H9 (cell line): ENCODE results near the gene ZNF135. TPM values are rescaled to one million over a fixed set of nuclear protein-coding genes. Genes with fewer than 3 reads are reported as not detected.

Experiments used
- DNase-seq: peaks from one replicate; pipeline ENCODE4 v3.0.0-alpha.2; 2017
- H2AFZ ChIP-seq: one replicate; pipeline ENCODE4 v1.6.1; 2013; ENCODE audit warnings: mild to moderate bottlenecking, low read length, control low read depth, moderate library complexity
- H2AK5ac ChIP-seq: 2 replicates; pipeline ENCODE4 v1.6.1; 2013; ENCODE audit warnings: low read length, control low read depth, mixed read lengths; ENCODE audit not compliant: insufficient read length
- H2BK120ac ChIP-seq: one replicate; pipeline ENCODE4 v1.6.1; 2013; ENCODE audit warnings: low read depth, mild to moderate bottlenecking, low read length, control low read depth, inconsistent platforms; ENCODE audit not compliant: poor library complexity, severe bottlenecking
- H2BK12ac ChIP-seq: 2 replicates; pipeline ENCODE4 v1.6.1; 2013; ENCODE audit warnings: low read length, control low read depth, mixed read lengths, low read depth; ENCODE audit not compliant: insufficient read length
- H2BK15ac ChIP-seq: 2 replicates; pipeline ENCODE4 v1.6.1; 2013; ENCODE audit warnings: low read depth, low read length, control low read depth
- H2BK20ac ChIP-seq: one replicate; pipeline ENCODE4 v1.6.1; 2013; ENCODE audit warnings: low read depth, mild to moderate bottlenecking, low read length, control low read depth, inconsistent platforms; ENCODE audit not compliant: poor library complexity, severe bottlenecking
- H2BK5ac ChIP-seq: 2 replicates; pipeline ENCODE4 v1.6.1; 2013; ENCODE audit warnings: low read length, control low read depth, mixed read lengths; ENCODE audit not compliant: insufficient read length
- H3K14ac ChIP-seq: 2 replicates; pipeline ENCODE4 v1.6.1; 2013; ENCODE audit warnings: low read length, control low read depth; ENCODE audit not compliant: insufficient read depth
- H3K18ac ChIP-seq: 2 replicates; pipeline ENCODE4 v1.6.1; 2013; ENCODE audit warnings: low read depth, mild to moderate bottlenecking, mixed read lengths, low read length, control low read depth; ENCODE audit not compliant: insufficient read length
- H3K23ac ChIP-seq: 2 replicates; pipeline ENCODE4 v1.6.1; 2013; ENCODE audit warnings: low read length, control low read depth, mixed read lengths, low read depth; ENCODE audit not compliant: insufficient read length
- H3K23me2 ChIP-seq: 2 replicates; pipeline ENCODE4 v1.6.1; 2013; ENCODE audit warnings: low read depth, mild to moderate bottlenecking, mixed read lengths, low read length, control low read depth; ENCODE audit not compliant: insufficient read length, poor library complexity, severe bottlenecking
- H3K27ac ChIP-seq: 2 replicates; pipeline ENCODE4 v1.5.1; 2013; ENCODE audit warnings: low read length, control low read depth, mixed read lengths, low read depth; ENCODE audit not compliant: insufficient read length
- H3K27me3 ChIP-seq: 2 replicates; pipeline ENCODE4 v1.6.1; 2013; ENCODE audit warnings: low read length, control low read depth, inconsistent platforms; ENCODE audit not compliant: insufficient read depth
- H3K4ac ChIP-seq: 2 replicates; pipeline ENCODE4 v1.6.1; 2013; ENCODE audit warnings: low read depth, mild to moderate bottlenecking, control low read depth, inconsistent platforms, low read length, moderate library complexity
- H3K4me1 ChIP-seq: 2 replicates; pipeline ENCODE4 v1.6.1; 2013; ENCODE audit warnings: low read length, control low read depth, inconsistent platforms; ENCODE audit not compliant: insufficient read depth
- H3K4me2 ChIP-seq: 2 replicates; pipeline ENCODE4 v1.6.1; 2013; ENCODE audit warnings: low read length, control low read depth, mixed read lengths; ENCODE audit not compliant: insufficient read length, insufficient read depth
- H3K56ac ChIP-seq: 2 replicates; pipeline ENCODE4 v1.6.1; 2013; ENCODE audit warnings: low read depth, mild to moderate bottlenecking, mixed read lengths, low read length, control low read depth; ENCODE audit not compliant: insufficient read length
- H3K79me1 ChIP-seq: 2 replicates; pipeline ENCODE4 v1.6.1; 2013; ENCODE audit warnings: low read depth, mild to moderate bottlenecking, moderate library complexity, low read length, control low read depth, inconsistent platforms; ENCODE audit not compliant: insufficient read depth, poor library complexity, severe bottlenecking
- H3K79me2 ChIP-seq: 2 replicates; pipeline ENCODE4 v1.6.1; 2013; ENCODE audit warnings: low read length, control low read depth, inconsistent platforms; ENCODE audit not compliant: insufficient read depth
- H3K9ac ChIP-seq: 2 replicates; pipeline ENCODE4 v1.6.1; 2013; ENCODE audit warnings: low read length, control low read depth, mixed read lengths; ENCODE audit not compliant: insufficient read length; ENCODE audit errors: extremely low read depth
- H3K9me3 ChIP-seq: one replicate; pipeline ENCODE4 v1.6.1; 2013; ENCODE audit warnings: low read depth, low read length, inconsistent platforms; ENCODE audit not compliant: control insufficient read depth
- H3T11ph ChIP-seq: one replicate; pipeline ENCODE4 v1.6.1; 2013; ENCODE audit warnings: mild to moderate bottlenecking, low read length, control low read depth, inconsistent platforms
- H4K20me1 ChIP-seq: one replicate; pipeline ENCODE4 v1.6.1; 2013; ENCODE audit not compliant: control insufficient read depth, insufficient read length, insufficient read depth
- H4K5ac ChIP-seq: 2 replicates; pipeline ENCODE4 v1.6.1; 2013; ENCODE audit warnings: low read depth, mild to moderate bottlenecking, mixed read lengths, low read length, control low read depth; ENCODE audit not compliant: insufficient read length
- H4K8ac ChIP-seq: replicated peaks from 2 replicates; pipeline ENCODE4 v1.6.1; 2013; ENCODE audit warnings: low read length, control low read depth, mixed read lengths, low read depth; ENCODE audit not compliant: insufficient read length
- H4K91ac ChIP-seq: 2 replicates; pipeline ENCODE4 v1.6.1; 2013; ENCODE audit warnings: low read depth, mild to moderate bottlenecking, moderate library complexity, mixed read lengths, low read length, control low read depth; ENCODE audit not compliant: insufficient read length
- H3K27ac Mint-ChIP-seq, 3 experiments: 2 replicates in 2 of 3; 3 replicates in 1 of 3; pipeline ENCODE4 v1.8.0; 2020 to 2021; ENCODE audit warnings: mixed read lengths in 3 of 3, mild to moderate bottlenecking in 1 of 3, moderate library complexity in 1 of 3
- H3K27me3 Mint-ChIP-seq: 2 replicates; pipeline ENCODE4 v1.8.0; 2021; ENCODE audit warnings: low read depth, mild to moderate bottlenecking, moderate library complexity, mixed read lengths
- H3K36me3 Mint-ChIP-seq, 3 experiments: 2 replicates in 2 of 3; 3 replicates in 1 of 3; pipeline ENCODE4 v1.8.0; 2020 to 2021; ENCODE audit warnings: low read depth in 3 of 3, mixed read lengths in 3 of 3; ENCODE audit not compliant: insufficient read depth in 1 of 3
- H3K4me1 Mint-ChIP-seq, 2 experiments: 2 replicates each; pipeline ENCODE4 v1.8.0; 2020; ENCODE audit warnings: mixed read lengths in 2 of 2
- H3K4me3 Mint-ChIP-seq, 2 experiments: 2 replicates in 1 of 2; 3 replicates in 1 of 2; pipeline ENCODE4 v1.8.0; 2020 to 2021; ENCODE audit warnings: mild to moderate bottlenecking in 2 of 2, mixed read lengths in 2 of 2, moderate library complexity in 1 of 2
- H3K9me3 Mint-ChIP-seq, 2 experiments: 2 replicates in 1 of 2; 3 replicates in 1 of 2; pipeline ENCODE4 v1.8.0; 2020; ENCODE audit warnings: mild to moderate bottlenecking in 2 of 2, mixed read lengths in 2 of 2, moderate library complexity in 1 of 2
- CTCF ChIP-seq: fragments of 200-600 bp; sonication (generic); conservative IDR thresholded peaks from 3 replicates; pipeline ENCODE4 v1.8.0; 2021; ENCODE audit warnings: antibody characterized with exemption, mild to moderate bottlenecking
- WGBS: extraction: QIAGEN DNeasy Blood & Tissue Kit; methylation state at CpG from one replicate; pipeline ENCODE4 v1.1.7; 2013; ENCODE audit warnings: missing lambda C conversion rate, low lambda C conversion rate, mixed read lengths; ENCODE audit not compliant: insufficient read length; ENCODE audit errors: extremely low coverage; 5-methylcytosine and 5-hydroxymethylcytosine counted together
- total RNA-seq: library from RNA; stranded (reverse); gene quantifications from 2 replicates; pipeline ENCODE4 v1.2.1, GENCODE V29; 2021

The ZNF135 gene
- total RNA-seq, 1 experiment from 2014 or later: 4.7 TPM

GRCh38 chr19:58063712-58064111, 4.6 kb downstream of the ZNF135 start:
- Histone ChIP-seq H3K9me3 (peaks cover 39% of the 10 kb centered on the region), H2AK5ac (no peak overlapping the region), H3K4me2 (no peak overlapping the region), H3T11ph (no peak overlapping the region), H2BK12ac (no peak overlapping the region), H2BK120ac (no peak overlapping the region), H3K56ac (no peak overlapping the region), H4K8ac (no peak overlapping the region), H3K9ac (no peak overlapping the region), H3K79me1 (no peaks in the 10 kb centered on the region), H3K18ac (no peak overlapping the region), H4K5ac (no peak overlapping the region), H3K27ac (no peak overlapping the region), H3K23me2 (peaks cover 3% of the 10 kb centered on the region), H3K14ac (no peak overlapping the region), H2BK5ac (no peak overlapping the region), H3K4ac (no peak overlapping the region), H2BK15ac (no peak overlapping the region), H3K23ac (no peak overlapping the region), H3K27me3 (no peaks in the 10 kb centered on the region), H2AFZ (no peak overlapping the region), H4K20me1 (no peaks in the 10 kb centered on the region), H2BK20ac (no peak overlapping the region), H3K79me2 (no peaks in the 10 kb centered on the region), H3K4me1 (0 out of 2 replicates have a peak, but pooled peaks cover under 1% of the 10 kb centered on the region), H4K91ac (no peak overlapping the region)
- H3K9me3 Mint-ChIP-seq: peaks cover 77 to 82% of the 10 kb centered on the region in 2 experiments
- no peak for DNase-seq
- H3K4me1 Mint-ChIP-seq: peaks cover 2% of the 10 kb centered on the region in 2 experiments
- H3K4me3 Mint-ChIP-seq: no peak overlapping the region
- H3K27ac Mint-ChIP-seq: no peak overlapping the region
- peaks cover 6% of the 10 kb centered on the region for H3K27me3 Mint-ChIP-seq
- peaks cover 70 to 77% (median 72%) of the 10 kb centered on the region in 3 experiments for H3K36me3 Mint-ChIP-seq
- TF ChIP-seq CTCF: no peak
- WGBS: no CpG with 5 or more reads among the region's 3 CpGs
